GM12872 (cell line): Measurements from ENCODE around the gene TECTB.

Experiments
- CTCF ChIP-seq: IDR thresholded peaks from 3 replicates; pipeline ENCODE4 v1.5.1; 2011; ENCODE audit warnings: low read depth, mild to moderate bottlenecking, low read length, moderate library complexity; ENCODE audit not compliant: insufficient read depth

TECTB gene

GRCh38 chr10:112346774-112347173 lies 63.6 kb downstream of the TECTB start:
- TF ChIP-seq CTCF, result no peak

GRCh38 chr10:112347709-112348671 lies 64.8 kb downstream of the TECTB start:
- TF ChIP-seq CTCF, result no peak

DNA sequence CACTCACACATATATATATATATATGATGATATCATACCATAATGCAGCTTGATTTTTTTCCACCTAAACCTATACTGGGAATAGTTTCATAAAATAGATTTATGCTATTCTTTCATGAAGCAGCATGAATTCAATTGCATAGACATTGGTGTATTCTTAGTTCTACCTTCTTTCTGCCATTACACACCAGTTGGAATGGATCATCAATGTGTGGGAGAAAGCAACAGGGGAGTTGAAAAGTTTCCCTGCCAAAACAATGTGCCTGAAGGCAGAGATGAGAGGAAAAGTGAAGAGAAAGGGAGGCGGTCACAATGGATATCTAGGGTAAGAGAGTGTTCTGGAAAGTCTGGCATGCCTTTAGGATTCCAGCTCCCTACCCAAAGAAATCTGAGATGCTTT lies 65.6 kb downstream of the TECTB start:
- TF ChIP-seq CTCF, result no peak

DNA sequence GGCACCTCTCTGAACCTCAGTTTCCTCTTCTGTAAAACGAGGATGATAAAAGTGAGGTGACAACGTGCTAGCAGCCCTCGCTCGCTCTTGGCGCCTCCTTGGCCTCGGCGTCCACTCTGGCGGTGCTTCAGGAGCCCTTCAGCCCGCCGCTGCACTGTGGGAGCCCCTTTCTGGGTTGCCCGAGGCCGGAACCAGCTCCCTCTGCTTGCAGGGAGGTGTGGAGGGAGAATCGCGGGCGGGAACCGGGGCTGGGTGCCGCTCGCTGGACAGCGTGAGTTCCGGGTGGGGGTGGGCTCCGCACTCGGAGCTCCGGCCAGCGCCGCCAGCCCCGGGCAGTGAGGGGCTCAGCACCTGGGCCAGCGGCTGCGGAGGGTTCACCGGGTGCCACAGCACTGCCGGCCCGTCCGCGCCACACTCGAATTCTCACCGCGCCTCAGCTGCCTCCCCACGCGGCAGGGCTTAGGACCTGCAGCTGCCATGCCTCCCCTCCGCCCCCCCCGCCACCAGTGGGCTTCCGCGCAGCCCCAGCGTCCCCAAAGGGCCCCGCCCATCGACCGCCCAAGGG lies 66.4 kb downstream of the TECTB start:
- no peak for TF ChIP-seq CTCF

DNA sequence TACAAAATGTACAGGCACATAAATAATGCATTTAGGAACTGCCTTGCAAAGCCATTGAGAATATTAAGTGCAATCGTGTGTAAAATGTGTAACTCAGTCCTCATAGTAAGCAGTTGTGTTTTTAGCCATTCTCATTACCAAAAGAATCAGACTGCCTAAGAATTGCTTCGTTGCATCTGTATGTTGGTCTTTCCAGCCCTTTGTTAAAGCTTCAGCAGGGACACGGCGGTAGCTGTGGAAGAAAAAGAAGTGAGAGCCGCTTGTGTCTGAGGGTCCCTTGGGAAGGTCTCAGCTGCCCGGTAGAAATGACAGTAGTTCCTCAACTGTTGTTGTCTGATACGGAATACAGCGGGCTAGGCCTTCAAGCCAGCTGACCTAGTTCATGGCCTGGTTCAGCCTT lies 67.9 kb downstream of the TECTB start:
- TF ChIP-seq CTCF, result no peak

GRCh38 chr10:112352044-112352443 lies 68.8 kb downstream of the TECTB start:
- no peak for TF ChIP-seq CTCF

GRCh38 chr10:112353046-112353445 lies 69.8 kb downstream of the TECTB start:
- TF ChIP-seq CTCF, result no peak
